ENCODE measurements around the gene MBOAT1.

DNA sequence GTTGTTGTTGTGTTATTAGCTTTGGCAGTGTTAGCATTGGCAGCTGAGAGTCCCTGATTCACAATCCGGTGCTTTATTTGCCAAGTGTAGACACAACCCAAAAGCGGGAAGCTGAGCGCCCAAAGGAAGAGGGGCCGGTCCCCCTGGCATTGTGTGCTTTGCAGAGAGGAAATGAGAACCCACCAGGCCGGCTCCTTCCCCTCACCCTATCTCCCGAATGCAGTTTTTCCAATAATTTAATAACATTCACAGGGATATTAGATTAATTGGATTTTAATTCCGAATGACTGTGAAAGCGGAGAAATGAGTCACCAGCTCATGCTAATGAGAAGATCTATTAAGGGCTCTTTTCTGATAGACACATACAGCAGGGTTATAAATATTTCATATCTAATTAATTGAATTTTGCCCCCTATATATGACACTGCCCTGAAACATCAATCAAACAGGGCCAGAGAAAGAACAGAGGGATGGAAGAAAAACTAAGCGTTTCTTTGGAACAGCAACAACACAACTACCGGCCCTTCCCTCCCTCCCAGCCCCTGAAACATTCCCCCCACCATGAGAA lies 143.8 kb downstream of the MBOAT1 start:
- no peak for TF ChIP-seq EZH2phosphoT487 (IDR thresholded peaks at IDR 0.05; ENCODE audit: borderline replicate concordance)
- TF ChIP-seq CTCF (conservative IDR thresholded peaks at IDR 0.05; ENCODE audit: low read length), result no peak

All from Loucy (cell line).